Ureter (tissue), 1 donor: Measurements from ENCODE around the gene CCDC121. TPM values are rescaled to one million over a fixed set of nuclear protein-coding genes. Genes with fewer than 3 reads are reported as not detected.
A peak's percentile ranks its signal among the peaks of the same experiment; 100 is the strongest.

Experiments
- DNase-seq: peaks from one replicate; pipeline ENCODE4 v3.0.0-alpha.2; 2020; ENCODE audit warnings: low spot score
- total RNA-seq: library from RNA; stranded (reverse); gene quantifications from one replicate; pipeline ENCODE4 v1.2.4, GENCODE V29; 2023
- donor health status: DM: yes; HTN: yes; CAD: no.

Gene CCDC121, protein sequence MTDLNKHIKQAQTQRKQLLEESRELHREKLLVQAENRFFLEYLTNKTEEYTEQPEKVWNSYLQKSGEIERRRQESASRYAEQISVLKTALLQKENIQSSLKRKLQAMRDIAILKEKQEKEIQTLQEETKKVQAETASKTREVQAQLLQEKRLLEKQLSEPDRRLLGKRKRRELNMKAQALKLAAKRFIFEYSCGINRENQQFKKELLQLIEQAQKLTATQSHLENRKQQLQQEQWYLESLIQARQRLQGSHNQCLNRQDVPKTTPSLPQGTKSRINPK
- total RNA-seq: 5.3 TPM

DNA sequence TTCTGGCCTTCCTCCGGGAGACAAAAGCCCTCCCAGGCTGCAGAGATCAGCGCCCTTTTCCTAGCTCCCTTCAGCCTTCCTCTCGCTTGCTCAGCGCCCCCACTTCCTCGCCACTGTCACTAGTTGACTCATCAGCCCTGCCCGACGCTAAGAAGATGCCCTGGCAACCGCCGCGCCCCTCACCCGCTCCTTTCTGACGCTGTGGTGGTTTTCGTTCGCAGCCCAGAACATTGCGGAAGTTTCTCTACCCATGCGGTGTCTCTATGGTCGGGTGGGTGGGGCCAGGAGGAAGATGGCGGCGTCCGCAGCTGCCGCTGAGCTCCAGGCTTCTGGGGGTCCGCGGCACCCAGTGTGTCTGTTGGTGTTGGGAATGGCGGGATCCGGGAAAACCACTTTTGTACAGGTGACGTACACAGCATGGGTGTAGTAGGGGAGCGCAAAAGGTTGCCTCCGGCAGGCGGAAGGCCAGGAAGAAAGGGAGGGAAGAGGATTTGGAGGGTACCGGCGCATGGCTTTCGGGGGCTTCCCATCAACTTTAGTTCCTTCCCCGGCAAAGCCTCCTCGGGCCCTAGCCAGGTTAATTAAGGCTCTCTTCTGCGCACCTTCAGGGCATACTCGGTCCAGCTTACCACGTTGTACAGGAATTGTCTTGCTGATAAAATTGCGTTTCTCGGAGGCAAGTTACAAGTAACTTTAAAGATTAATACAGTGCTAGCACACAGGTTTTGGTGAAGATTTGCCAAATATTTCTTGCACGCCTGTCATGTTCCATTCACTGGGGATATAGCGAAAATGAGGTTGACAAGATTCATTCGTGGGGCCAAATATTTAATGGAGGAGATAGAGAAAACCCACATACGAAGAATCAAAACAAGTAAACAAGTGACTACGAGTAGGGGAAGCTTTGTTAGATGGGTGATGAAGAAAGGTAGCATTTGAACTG lies at the start of gene CCDC121, which contains the start of gene GPN1:
TSS of gene CCDC121 (minus strand) at position 246 of the 943 bp plus-strand sequence. CDS start 1,213 bp downstream, outside the sequence.
TSS of gene GPN1 (plus strand) at position 284 of the 943 bp plus-strand sequence. CDS start at position 293, 9 bp downstream.
- peak; percentile 89 for DNase-seq

DNA sequence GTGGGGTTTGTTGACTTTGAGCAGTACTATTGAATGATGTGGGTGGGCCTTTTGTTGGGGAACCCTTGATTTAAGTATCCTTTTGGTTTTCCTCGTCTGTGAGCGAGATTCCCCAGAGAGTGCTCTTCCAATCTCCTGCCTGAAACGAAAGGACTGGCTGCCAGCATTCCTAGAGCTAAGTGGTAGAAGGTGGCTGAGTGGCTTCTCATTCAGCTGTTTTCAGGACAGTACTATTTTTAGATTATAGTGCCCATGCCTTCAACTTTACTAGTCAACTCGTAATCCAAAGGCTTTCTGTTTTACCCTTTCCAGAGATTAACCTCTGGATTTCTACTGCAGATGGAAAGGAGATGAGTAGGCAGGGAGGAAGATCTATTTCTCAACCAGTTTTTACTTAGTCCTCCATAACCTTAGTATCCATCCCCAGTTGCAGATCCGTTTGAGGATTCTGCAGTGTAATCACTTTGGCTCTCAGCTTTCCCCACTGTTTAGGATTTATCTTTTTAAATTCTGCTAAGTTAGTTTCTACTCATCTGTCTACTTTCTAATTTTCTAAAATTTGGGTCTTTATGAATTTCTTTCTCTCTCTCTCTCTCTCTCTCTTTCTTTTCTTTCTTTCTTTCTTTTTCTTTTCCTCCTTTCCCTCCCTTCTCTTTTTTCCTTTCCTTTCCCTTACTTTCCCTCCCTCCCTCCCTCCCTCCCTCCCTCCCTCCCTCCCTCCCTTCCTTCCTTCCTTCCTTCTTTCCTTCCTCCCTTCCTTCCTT lies 44.1 kb upstream of the CCDC121 start:
- no peak for DNase-seq

DNA sequence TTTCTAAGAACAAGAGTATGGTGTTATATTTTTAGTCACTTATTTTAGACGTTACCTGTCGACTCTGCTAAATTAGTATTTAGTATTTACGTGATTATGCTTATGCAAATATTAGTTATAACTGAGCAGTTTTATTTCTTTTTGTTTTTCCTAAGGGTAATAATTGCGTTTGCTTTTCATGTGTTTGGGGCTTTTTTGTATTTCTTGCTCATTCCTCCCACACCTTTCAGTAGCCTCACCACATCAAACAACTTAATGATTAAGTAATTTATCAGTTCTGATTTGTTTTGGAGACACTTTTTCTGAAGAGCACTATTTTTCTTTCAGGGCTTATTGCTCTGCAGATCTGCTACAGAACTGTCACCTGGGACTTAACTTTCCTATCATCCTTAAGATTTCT lies 42.4 kb upstream of the CCDC121 start:
- no peak for DNase-seq

DNA sequence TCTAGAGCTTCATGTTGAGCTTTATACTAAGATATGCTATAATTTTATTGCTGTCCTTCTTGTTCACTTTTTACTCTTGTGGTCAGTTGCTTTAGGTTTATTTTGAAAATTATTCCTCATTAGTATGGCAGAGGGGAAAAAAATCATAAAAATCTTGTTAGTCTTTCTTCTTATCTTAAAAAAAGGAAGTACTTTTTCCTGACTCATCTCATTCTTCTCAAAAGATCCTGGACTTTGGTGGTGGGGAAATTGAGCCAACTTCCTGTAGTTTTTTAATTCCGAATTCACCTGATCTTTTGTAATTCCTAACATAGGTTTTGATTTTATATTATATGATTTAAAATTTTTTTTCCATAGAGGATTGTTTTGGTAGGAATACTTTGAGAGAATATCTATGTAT lies 38.6 kb upstream of the CCDC121 start:
- no peak for DNase-seq

DNA sequence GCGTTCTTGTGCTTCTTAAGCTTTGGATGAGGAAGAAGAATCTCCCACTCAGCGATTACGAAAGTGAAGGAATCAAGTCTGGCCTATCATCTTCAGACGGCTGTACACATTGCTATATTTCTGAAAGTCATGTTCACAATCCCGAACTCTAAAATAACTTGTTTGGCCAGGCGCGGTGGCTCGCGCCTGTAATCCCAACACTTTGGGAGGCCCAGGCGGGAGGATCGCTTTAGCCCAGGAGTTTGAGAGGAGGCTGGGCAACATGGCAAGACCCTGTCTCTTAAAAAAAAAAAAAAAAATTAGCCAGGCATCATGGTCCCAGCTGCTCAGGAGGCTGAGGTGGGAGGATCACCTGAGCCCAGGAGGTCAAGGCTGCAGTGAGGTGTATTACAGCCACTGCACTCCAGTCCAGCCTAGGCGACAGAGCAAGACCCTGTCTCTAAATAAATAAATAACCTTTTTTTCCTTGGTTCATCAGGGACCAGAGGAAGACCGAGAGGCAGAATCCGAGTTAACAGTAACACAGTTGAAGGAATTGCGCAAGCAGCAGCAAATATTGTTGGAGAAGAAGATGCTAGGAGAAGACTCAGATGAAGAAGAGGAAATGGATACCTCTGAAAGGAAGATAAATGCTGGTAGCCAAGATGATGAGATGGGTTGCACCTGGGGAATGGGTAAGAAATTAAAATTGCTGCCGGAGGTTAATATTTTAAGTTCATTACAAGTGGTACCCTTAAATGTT lies 36.0 kb upstream of the CCDC121 start:
- DNase-seq: no peak

DNA sequence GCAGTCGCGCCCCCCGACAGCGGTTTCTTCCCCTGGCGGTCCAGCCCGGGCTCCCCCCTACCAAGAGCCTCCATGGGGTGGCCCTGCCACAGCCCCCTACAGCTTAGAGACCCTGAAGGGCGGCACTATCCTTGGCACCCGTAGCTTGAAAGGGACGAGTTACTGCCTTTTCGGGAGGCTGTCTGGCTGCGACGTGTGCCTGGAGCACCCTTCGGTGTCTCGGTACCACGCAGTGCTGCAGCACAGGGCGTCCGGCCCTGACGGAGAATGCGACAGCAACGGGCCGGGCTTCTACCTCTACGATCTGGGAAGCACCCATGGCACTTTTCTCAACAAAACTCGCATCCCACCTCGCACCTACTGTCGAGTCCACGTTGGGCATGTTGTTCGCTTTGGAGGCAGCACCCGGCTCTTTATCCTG lies 35.4 kb upstream of the CCDC121 start:
- DNase-seq: no peak

DNA sequence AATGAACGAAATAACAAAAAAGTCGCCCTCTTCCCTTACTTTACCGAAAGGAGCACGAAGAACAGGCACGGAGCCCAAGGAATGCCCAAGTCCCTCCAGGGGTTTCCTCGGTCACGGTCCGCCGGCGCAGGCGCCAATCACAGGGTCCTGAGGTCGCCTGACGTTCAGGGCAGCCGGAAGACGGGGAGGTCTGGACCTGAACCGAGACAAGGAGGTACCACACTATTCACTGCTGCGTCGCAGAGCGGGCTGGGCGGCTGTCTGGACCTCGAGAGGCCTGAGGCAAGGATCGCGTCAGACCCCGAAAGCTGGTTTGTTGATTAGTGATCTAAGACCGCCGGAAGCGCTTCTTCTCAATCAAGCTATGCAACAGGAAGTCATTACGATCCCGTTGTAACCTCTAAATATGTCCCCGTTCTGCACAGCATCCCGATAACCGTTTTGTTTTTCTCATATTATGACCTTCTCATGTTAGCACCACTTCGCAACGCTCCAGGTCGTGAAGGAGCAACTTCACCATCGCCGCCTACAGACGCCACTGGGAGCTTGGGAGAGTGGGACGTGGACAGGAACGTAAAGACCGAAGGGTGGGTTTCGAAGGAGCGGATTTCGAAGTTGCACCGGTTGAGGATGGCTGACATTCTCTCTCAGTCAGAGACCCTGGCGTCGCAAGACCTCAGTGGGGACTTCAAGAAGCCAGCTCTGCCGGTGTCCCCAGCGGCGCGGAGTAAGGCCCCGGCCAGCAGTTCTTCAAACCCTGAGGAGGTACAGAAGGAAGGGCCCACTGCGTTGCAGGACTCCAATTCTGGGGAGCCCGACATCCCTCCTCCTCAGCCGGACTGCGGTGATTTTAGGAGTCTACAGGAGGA lies 34.7 kb upstream of the CCDC121 start, which contains the start of the genes SLC4A1AP and SUPT7L:
TSS of gene SLC4A1AP (plus strand) at position 605 of the 869 bp plus-strand sequence. CDS start at position 631, 26 bp downstream.
TSS of gene SUPT7L (minus strand) at position 330 of the 869 bp plus-strand sequence. CDS start 1,422 bp downstream, outside the sequence.
- peak; percentile 67 for DNase-seq

DNA sequence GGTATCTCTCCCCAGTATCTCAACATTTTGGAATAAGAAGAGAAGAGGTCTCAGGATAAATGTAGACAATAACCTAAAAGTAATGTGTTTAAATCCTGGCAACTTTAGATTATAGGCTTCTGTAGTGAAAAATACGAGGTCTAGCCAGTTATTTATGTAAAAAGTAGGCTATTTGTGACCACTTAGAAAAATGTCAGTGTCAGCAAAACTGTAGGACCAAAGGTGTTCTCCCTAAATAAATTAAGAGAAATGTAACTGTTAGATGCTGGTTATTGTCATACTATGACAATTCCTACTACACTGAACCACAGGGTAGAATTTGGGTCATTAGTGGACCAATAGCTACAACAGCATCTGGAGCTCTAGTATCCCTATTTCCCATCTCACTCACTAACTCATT lies 32.6 kb upstream of the CCDC121 start:
- DNase-seq: no peak

DNA sequence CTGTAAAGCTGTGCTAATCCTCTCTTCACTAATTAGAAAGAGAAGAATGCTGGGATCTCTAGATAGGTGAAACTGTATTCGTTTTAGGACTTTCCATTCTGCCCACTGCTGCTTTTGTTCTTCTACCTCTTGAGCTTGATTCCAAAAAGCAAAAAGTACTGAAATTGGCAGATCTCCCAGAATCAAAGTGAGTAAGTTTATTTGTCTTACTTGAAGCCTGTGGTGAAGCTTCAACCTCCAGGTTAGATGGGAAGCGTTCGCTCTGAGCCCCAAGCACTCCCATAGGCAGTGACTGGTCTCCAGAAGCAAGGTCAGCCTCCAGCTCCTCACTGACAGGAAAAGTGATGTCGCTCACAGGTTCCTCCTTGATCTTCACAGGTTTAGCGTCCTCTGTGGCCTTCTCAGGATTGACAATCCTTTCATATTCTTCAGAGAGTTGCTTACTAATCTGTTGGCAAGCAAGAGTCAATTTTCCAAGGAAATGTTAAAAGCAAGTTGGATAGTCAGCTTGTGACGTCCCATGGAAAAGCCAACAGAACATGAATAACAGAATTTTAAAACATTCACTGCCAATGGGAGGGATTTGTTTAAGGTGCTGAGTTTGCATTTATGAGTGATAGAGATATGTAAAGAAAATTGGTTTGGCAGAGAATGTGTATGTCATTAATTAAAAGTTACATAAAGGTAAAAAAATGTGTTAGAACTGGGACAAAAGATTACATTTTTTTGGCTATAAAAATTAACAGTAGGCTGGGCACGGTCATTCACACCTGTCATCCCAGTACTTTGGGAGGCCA lies 26.5 kb upstream of the CCDC121 start:
- DNase-seq: no peak

DNA sequence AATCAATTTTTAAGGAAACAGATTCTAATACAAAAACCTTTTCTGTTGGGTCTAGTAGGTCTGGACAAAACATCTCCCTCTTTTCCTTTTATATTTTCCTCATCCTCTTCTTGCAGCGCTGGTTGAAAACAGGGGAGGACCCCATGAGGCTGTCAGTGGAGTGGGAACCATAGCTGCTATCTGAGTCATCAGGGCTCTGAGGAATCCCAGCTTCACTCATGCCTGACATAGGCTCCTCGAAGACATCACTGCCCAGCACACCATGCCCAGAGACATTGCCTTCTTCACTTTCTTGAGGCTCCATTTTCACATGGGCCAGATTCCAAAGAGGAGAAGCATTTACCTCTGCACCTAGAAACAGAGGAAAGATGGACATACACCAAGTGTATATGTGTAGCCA lies 24.6 kb upstream of the CCDC121 start:
- no peak for DNase-seq

DNA sequence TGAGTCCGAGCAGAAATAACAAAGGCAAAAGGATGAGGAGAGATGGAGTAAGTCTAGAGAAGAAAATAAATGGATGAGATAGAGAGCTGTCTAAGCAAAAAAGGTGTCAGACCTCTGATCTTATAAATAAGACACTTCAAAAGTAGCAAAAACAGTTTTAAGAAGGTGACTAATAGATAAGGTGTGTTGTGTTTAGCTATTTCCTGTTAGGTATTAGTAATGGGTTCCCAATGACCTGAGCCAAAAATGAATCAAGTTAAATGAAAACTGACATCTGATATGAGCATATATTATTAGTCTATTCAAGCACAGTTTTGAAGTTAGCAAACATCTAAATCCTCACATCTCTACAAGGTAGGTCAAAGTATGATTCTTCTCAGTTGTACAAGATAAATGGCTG lies 24.0 kb upstream of the CCDC121 start:
- DNase-seq: no peak

DNA sequence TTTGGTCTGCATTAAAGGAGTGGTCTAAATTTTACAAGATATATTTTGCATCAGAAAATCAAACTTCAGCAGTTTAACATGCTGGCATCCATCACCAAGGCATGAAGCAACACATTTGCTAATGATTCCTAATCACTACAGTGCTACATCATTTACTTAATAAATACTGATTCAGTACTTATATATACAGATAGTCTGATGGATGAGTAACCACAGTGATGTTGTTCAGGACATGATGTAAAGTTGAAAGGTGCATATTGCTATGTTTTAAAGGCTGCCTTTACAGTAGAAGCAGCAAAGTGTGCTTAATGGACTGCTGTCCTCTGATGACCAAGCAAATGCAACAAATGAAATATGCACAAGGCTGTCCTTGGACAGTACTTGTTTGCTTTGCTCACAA lies 23.5 kb upstream of the CCDC121 start:
- DNase-seq: no peak

DNA sequence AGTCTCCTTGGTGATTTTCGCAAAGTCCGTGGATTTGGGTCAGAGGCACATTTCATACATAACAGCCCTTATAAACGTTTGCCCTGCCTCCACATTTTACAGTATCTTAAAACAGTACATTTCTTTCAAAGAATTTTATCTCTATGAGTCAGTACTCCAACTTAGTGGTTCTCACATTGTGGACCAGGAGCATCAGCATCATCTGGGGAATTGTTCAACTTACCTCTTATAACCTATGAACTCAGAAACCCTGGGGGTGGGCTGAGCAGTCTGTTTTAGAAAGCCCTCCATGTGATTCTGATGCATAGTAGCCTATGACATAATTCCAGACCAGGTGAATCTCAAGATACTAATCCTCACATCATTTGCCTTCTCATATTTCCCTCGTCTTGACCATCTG lies 22.2 kb upstream of the CCDC121 start:
- no peak for DNase-seq

DNA sequence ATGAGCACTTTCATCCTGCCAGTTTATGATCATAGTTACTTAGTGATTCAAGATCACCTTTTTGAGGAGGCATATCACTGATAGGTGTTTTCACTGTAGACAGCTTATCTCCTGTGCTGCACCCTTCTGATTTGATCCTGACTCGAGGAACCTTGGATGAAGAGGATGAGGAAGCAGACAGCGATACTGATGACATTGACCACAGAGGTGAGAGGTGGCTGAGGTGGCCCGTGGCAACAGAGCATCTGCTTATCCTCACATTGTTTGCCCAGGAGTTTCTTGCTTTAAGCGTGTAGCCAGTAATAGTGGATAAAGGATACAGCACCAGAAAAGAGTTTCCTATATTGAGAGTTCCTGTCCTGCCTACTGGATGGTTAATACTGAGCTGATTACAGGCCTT lies 18.9 kb upstream of the CCDC121 start:
- DNase-seq: no peak

DNA sequence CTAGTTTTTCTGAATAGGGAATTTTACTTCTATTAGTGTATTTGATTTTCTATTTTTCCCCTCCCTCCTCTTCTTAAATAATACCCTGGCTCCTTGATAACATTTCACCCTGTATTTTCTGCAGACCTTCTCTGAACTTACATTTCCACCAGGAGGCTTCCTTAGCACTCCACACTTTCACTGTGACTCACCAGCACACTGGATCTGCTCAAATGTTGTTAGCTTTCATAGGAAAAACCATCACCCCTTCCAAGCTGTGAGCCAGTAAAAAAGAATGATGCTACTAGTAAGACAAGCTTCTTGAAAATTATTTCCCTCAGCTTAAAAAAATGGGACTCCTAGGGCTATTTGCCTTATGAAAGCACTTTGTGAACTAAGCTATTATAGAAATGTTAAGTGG lies 18.5 kb upstream of the CCDC121 start:
- DNase-seq: no peak

DNA sequence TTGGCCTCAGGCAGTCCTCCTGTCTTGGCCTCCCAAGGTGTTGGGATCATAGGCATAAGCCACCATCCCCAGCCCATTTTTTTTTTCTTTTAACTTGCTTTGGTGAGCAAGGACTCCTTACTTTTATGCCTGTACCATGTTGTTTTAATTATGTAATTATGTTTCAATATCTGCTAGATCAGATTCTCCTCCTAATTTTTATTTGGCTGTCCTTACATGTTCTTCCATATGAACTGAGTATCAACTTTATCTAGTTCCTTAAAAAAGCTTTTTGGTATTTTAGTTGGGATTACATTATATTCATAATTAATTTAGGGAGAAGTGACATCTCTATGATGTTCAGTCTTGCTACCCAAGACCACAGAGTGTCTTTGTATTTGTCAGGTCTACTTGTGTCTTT lies 16.4 kb upstream of the CCDC121 start:
- no peak for DNase-seq

DNA sequence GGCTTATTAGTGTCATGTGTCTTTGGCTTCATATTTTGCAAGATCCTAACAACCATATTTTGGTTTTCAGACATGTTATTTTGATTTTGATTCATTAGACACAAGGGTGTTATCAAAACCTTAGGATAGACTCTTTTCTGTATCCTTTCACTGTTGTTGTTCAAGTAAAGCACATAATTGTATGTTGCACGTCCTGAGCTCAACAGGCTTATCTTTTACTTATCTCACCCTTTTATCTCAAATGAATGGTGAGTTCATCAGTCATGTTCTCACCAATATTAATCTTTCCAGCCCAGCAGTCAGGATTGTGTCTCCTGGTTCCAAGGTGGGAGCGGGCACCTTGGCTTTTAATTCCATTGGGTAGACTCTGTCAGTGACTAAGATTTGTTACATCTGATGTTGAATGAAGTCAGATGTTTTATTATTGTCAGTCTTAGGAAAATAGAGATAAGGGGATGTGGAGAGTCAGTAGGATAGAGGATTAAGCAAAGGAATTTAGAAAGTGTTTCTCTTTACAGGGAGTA lies 12.0 kb upstream of the CCDC121 start:
- DNase-seq: no peak

DNA sequence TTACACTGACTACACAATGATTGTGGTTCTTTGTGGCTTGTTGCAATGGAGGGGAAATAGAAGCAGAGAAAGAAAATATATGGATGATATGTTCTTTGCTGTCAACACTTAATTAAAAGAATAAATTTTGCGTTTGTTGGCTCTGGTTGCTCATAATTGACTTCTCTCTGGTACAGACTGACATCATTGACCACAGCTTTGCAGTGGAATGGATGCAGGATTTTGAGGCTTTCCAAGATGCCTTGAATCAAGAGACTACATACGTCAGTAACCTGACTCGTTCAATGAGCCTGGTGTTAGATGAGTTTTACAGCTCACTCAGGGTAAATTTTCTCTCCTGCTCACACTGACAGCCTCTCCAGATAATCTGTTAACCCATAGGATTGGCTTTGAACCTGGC lies 9.9 kb upstream of the CCDC121 start:
- no peak for DNase-seq

DNA sequence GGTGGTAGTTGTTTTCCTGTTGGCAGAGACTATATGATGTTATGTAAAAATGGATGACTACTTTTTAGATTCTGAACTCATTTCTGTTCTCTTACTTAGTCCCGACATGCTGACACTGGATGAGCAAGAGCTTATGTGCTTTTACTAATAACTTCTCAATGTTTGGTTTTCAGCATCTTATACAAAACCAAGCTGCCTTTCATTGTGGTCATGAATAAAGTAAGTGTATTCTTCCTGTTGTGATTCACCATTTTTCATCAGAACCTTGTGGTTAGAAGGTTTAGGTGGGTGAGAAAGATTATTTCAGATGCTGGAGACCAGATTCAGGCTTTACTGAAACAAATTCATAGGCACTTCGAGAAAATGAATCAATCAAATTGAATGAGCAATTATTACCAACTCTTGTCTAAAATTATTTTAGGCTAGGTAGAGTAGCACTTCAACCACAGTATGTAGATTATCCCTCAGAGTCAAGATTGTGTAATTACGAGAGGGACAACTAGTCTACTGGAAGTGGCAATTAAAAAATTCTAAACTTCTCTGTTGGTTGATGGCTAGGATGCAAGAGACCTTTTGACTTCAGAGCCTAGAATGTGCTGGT lies 9.3 kb upstream of the CCDC121 start:
- DNase-seq: no peak
